Prostate gland (tissue), 2 donors: Measurements from ENCODE around the gene TMEM234.

Experiments
- POLR2AphosphoS5 ChIP-seq: sonication (generic); formaldehyde crosslinking; IDR thresholded peaks from one replicate; pipeline ENCODE4 v1.6.1; 2017; ENCODE audit warnings: antibody characterized with exemption
- TF ChIP-seq, protein P1 (sequence below), 4 experiments: fragments of 200-600 bp in 2 of 4; fragments of 450-650 bp in 2 of 4; sonication (generic) in 2 of 4; IDR thresholded peaks; 1 replicate in 3 of 4; 2 replicates in 1 of 4; pipeline ENCODE4 v1.5.1; 2016 to 2019; ENCODE audit warnings: antibody characterized with exemption in 4 of 4, mild to moderate bottlenecking in 2 of 4, moderate library complexity in 2 of 4

DNA sequence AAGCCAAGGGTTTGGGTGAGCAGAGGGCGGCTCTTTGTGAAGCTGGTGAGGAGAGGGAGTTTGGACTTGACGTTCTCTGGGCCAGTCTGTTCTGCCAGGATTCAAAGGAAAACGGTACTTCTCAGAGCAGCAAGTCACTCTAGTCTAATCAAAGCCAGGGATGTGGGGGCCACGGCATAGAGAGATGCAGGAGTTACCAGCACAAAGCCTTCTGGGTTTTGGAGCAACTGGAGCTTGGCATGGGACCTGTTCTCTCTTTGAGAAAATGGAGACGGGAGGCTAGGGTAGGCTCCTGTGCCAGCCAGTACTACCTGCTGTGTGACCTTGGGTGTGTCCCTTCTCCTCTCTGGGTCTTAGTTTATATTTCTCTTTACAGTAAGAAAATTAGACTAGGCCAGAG, 40.6 kb downstream of the TMEM234 start:
- TF ChIP-seq, protein P1, sequence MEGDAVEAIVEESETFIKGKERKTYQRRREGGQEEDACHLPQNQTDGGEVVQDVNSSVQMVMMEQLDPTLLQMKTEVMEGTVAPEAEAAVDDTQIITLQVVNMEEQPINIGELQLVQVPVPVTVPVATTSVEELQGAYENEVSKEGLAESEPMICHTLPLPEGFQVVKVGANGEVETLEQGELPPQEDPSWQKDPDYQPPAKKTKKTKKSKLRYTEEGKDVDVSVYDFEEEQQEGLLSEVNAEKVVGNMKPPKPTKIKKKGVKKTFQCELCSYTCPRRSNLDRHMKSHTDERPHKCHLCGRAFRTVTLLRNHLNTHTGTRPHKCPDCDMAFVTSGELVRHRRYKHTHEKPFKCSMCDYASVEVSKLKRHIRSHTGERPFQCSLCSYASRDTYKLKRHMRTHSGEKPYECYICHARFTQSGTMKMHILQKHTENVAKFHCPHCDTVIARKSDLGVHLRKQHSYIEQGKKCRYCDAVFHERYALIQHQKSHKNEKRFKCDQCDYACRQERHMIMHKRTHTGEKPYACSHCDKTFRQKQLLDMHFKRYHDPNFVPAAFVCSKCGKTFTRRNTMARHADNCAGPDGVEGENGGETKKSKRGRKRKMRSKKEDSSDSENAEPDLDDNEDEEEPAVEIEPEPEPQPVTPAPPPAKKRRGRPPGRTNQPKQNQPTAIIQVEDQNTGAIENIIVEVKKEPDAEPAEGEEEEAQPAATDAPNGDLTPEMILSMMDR (IDR thresholded peaks at IDR 0.05) = no peak
- TF ChIP-seq POLR2AphosphoS5 = no peak
